NCI-H2107 (cell line): Measurements from ENCODE around the gene SMPD2.
"Not testable (repeated sequence)": the region's sequence is repeated elsewhere in the genome, so short reads cannot be mapped to it uniquely, and the experiment has no call there.

Experiments
- DNase-seq: peaks from one replicate; lab custom pipeline; 2025; lab: John Stamatoyannopoulos, UW

SMPD2 gene

DNA sequence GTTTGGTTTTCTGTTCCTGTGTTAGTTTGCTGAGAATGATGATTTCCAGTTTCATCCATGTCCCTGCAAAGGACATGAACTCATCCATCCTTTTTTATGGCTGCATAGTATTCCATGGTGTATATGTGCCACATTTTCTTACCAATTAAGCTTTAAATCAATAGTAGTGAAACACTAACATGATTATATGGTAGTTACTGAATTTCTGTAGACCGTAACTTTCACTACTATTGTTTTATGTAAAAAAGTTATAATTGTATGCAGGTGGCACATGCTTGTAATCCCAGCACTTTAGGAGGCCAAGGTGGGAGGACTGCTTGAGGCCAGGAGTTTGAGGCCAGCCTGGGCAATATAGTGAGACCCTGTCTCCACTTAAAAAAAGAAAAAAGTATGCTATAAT, 20.7 kb downstream of the SMPD2 start:
- not testable (repeated sequence) for DNase-seq

- DNase-seq: no peak
Observed at GRCh38 chr6:109461733-109462526, 21.4 kb downstream of the SMPD2 start.

- DNase-seq: peak; percentile 50
Observed at GRCh38 chr6:109465772-109466171, 25.2 kb downstream of the SMPD2 start.

DNA sequence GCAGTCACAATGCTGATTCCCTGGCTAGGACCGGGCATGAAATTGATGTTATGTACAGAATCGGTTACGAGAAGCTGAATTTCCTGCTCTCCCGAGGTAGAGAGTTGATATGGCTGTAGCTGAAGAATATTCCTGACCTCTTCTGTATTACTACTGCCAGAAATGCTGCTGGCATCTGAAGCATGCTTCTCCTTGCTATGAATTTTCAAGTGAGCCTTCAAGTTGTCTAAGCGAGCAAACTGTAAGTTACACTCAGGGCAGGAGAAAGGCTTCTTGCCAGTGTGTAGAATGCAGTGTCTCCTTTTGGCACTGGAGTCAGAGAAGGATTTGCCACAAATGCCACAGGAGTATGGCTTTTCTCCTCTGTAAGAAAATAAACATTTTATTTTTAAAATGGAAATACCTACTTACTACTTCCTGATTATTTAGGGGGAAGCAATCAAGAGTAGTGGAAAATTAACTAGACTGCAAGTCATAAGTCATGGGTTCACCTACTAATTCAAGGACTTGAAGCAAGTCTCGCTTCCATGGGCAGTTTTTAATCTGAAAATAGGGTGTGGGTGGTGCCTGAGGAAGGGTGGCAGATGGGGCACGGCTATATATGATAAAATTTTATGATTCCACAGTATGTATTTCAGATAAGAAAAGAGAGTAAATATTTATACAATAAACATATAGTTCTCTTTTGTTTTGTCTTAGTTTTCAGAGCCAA, 25.8 kb downstream of the SMPD2 start:
- no peak for DNase-seq

DNA sequence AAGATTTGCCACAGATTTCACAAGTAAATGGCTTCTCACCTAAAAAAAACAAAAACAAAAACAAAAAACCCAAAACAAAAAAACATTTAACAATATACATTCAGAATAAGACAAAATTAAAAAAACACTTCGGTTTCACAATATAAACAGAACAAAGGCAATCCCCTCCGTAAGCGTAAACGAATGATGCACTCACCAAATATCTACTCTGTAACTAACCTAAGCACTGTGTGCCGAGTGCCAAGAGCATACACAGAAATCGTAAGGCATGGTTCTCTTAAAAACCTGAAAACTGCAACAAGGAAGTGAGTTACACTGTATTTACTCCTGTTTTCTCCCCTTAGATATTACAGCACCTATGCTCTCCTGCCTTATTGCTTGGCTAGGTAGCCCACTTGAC, 27.2 kb downstream of the SMPD2 start:
- no peak for DNase-seq

DNA sequence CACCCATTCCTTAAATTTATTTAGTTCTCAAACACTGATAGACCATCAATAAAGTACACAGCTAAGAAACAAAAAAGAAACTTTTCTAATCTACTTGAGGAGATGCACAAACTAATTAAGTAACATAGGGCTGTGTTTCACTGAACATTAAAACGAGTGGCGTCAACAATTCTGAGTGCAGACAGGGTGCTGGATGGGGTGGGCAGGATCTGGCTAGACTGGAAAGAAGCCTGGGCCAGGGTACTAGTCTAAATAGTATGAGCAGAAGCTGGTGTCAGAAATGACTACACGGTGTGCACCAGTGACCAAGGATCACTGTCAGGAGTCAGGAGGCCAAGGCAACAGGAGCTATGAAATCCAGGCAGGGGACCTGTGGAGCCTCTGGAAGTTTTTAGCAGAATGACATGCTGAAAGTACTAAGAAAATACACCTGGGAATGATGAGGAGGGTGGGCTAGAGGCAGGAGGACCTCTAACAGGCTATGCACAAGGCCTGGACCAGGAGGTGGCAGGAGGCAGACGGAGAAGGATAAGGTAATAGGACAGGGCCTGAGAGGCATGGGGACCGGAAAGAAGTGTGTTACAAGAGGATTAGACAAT, 29.2 kb downstream of the SMPD2 start:
- no peak for DNase-seq

GRCh38 chr6:109471105-109471810, 30.7 kb downstream of the SMPD2 start:
- no peak for DNase-seq

DNA sequence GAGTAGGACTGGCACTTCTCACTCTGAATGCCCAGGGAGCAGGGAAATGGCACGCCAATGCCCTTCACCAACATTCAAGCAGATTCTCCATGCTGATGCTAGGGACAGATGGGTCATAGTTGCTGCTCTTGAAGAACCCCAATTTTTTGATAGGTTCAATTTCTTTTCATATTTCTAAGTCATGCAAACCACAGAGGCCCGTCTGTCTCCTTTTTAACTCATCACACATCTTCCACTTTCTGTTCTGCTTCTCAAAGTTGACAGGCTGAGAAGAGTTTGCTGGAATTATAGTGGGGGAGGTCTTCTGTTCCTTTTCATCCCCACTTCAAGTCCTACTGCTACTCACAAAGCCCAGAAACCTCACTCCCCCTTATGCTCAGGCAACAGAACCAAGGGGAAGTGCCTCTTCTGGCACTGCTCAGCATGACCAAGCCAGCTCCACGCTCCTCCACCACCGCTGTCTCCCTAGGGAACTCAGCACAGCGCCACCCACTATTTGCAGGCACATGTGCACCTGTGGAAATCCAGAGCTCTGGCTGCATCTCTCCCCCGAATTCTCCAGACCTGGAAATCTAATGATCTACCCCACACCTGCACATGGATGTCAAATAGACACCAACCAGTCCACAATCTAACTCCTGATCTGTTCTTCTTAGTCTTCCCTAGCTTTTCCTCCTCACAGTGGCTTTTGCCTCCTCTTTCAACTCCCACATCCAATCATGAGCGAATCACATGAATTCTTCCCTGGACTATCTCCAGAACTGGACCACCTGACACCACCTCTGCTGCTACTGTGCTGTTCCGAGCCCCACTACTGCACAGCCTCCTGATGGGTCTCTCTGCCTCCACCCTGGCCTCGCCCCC, 31.8 kb downstream of the SMPD2 start:
- peak; percentile 31 for DNase-seq

DNA sequence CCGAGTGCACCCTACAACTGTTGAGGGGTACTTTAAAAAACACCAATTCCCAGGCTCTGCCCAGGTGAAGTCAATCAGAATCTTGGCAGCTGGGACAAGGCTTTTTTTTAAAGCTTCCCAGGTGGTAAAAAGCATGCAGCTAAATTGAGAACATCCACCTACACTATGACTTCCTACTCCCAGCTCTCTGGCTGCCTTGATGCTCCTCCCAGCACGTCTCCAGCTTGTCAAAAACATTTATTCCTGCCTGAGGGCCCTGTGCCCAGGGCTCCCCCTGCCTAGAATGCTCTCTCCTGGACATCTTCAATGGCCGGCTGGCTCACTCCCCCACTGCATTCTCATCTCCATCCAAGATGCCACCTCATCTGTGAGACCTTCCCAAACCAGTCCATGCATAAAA, 32.6 kb downstream of the SMPD2 start:
- no peak for DNase-seq

GRCh38 chr6:109474995-109475394, 34.5 kb downstream of the SMPD2 start:
- DNase-seq: no peak

- DNase-seq: no peak
Observed at GRCh38 chr6:109475625-109476024, 35.1 kb downstream of the SMPD2 start.

DNA sequence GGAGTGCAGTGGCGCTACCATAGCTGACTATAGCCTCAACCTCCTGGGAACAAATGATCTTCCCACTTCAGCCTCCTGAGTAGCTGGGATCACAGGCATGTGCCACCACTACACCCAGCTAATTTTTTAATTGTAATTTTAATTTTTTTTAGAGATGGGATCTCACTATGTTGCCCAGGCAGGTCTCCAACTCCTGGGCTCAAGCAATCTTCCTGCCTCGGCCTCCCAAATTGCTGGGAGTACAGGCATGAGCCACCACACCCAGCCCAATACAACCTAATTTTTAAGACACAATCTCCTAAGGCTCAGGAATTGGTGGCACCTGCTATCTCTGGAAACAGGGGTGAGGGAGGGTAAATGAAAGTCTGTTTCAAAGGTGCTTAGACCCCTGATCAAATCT, 36.7 kb downstream of the SMPD2 start:
- DNase-seq: no peak

DNA sequence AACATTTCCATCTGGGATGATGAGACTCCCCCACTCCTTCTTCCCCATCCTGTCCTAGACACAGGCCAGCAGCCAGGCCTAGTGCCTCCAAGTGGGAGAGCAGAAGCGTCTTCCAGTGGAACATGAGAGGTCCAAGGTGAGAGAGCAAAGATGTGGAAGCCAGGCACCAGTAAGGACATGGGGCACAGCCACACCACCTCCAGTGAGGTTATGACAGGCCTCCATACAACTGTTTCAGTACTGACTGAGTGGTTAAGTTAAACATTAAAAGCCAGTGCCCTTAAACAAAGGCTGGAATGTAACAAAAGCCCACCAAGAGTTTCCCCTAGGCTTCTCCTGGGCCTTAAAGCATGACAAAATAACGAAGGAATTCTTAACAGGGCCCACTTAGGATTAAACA, 37.2 kb downstream of the SMPD2 start:
- DNase-seq: no peak

- no peak for DNase-seq
Observed at GRCh38 chr6:109478222-109478805, 37.8 kb downstream of the SMPD2 start.

GRCh38 chr6:109478841-109479624, 38.5 kb downstream of the SMPD2 start:
- no peak for DNase-seq

DNA sequence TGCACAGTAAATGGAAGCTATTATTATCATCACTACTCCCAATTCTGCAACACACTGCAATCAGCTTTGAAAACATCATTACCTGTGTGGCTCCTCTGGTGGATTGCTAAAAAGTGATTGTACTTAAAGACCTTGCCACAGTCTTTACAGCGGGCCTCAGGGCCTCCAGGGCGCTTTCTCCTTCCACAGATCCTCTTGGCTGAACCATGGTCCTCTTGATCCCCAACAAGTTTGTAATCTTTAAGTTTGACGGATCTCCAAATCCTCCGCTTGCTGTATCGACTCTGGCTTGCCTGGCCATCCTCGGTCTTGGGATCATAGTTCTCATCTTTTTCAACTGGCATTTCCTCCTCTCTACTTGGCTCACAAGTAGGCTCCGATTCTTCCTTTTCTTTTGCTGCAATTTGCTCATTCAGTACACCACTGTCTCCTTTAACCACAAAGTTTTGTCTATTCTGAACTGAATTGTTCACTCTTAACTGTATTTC, 40.5 kb downstream of the SMPD2 start:
- DNase-seq: no peak

- DNase-seq: peak; percentile 85
Observed at GRCh38 chr6:109482905-109483734, 42.6 kb downstream of the SMPD2 start, which contains the start of gene ZBTB24. Gene ZBTB24, minus strand, starts transcription at chr6:109483219. Its CDS starts 1,193 bp downstream, at chr6:109482026.

DNA sequence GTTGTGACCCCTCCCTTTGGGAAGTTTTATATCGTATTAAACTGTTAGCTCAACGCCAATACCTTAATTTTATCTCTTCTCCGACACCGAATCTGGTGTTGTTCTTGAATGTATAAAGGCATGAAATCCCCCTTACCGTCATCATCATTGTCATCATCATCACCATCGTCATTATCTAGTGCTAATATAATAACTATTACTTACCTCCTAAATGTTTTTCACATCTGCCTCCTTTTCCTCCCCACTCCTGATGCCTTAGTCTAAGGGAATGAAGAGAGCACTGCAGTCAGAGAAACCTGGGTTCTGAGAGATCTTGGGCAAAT, 43.2 kb downstream of the SMPD2 start:
- DNase-seq: no peak

GRCh38 chr6:109484122-109484521, 43.6 kb downstream of the SMPD2 start:
- DNase-seq: no peak
